Measurements from ENCODE around the gene TACC2.

DNA sequence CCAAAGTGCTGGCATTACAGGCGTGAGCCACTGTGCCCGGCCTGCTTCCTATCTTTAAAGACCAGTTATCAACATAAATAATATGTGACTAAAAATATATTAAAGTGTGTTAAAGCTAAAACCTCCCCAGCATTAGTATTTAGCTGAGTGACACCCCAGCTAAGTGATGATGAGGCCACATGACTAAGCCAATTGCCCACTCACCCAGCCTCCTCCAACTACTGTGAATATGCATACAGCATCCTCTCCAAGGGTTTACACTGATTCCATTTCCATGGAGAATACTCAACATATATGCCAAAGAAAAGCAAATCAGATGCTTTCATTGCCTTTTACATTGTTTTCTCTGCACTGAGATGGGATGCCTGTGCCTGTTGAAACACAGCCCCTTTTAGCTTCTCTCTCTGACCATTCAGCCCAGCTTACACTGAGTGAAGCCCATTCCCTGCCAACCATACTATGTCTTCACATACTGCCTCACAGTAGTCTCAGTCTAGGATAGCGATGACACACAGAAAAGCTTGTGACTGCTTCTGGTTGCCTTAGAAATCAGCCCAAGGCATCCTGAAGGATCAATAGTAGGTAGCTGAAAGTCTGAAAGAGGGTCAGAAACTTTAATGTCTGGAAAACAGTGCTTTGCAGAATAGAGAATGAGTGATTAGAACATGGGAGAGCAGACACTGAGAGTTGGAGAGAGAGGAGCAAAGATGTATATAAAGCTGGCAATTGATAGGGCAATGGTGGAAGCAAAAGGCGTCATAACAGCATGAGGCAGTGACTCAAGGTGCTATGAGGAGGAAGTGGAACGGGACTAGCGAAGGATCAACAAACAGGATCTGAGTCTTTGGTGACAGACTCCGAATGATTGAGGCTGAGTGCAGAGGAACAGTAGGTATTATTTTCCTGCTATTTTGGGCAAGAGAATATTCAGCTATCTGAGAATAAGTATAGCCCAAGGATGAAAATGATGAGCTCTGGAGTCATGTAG, 41.3 kb upstream of the TACC2 start:
- TF ChIP-seq CTCF (IDR thresholded peaks at IDR 0.05) (no peak), POLR2A (IDR thresholded peaks at IDR 0.05) (no peak)

Measured in tibial nerve (tissue), 3 donors.